Esophagus muscularis mucosa (tissue), 4 donors: ENCODE results near the gene TLE4.

Experiments
- EP300 ChIP-seq: sonication (generic); formaldehyde crosslinking; IDR thresholded peaks from one replicate; pipeline ENCODE4 v1.6.1; 2017; ENCODE audit warnings: antibody characterized with exemption
- POLR2A ChIP-seq: fragments of 450-650 bp; IDR thresholded peaks from one replicate; pipeline ENCODE4 v1.6.1; 2017; ENCODE audit warnings: antibody characterized with exemption, moderate library complexity, mild to moderate bottlenecking, low read depth
- POLR2AphosphoS5 ChIP-seq, 2 donors: sonication (generic); formaldehyde crosslinking; IDR thresholded peaks; one replicate each; pipeline ENCODE4 v1.6.1; 2017; ENCODE audit warnings: antibody characterized with exemption in 2 of 2
- TF ChIP-seq, protein P1 (sequence below), 3 experiments: fragments of 200-600 bp in 2 of 3; fragments of 450-650 bp in 1 of 3; sonication (generic) in 2 of 3; IDR thresholded peaks; one replicate each; pipeline ENCODE4 v1.5.1; 2017 to 2019; ENCODE audit warnings: antibody characterized with exemption in 3 of 3, mild to moderate bottlenecking in 2 of 3, moderate library complexity in 1 of 3

- TF ChIP-seq, protein P1, sequence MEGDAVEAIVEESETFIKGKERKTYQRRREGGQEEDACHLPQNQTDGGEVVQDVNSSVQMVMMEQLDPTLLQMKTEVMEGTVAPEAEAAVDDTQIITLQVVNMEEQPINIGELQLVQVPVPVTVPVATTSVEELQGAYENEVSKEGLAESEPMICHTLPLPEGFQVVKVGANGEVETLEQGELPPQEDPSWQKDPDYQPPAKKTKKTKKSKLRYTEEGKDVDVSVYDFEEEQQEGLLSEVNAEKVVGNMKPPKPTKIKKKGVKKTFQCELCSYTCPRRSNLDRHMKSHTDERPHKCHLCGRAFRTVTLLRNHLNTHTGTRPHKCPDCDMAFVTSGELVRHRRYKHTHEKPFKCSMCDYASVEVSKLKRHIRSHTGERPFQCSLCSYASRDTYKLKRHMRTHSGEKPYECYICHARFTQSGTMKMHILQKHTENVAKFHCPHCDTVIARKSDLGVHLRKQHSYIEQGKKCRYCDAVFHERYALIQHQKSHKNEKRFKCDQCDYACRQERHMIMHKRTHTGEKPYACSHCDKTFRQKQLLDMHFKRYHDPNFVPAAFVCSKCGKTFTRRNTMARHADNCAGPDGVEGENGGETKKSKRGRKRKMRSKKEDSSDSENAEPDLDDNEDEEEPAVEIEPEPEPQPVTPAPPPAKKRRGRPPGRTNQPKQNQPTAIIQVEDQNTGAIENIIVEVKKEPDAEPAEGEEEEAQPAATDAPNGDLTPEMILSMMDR (IDR thresholded peaks at IDR 0.05) = no peak
- TF ChIP-seq POLR2A (no peak), POLR2AphosphoS5 (IDR thresholded peaks at IDR 0.05) (no peak), EP300 (no peak)
Observed at GRCh38 chr9:79691496-79691895, 119.7 kb downstream of the TLE4 start.
